Type B pancreatic cell (in vitro differentiated cells): Measurements from ENCODE around the gene GRIN2D. TPM values are rescaled to one million over a fixed set of nuclear protein-coding genes. Genes with fewer than 3 reads are reported as not detected.

Experiments
- DNase-seq: peaks from one replicate; pipeline ENCODE4 v3.0.0; 2021; ENCODE audit warnings: mixed read lengths; ENCODE audit not compliant: unreplicated experiment; ENCODE audit errors: extremely low spot score
- H3K27ac Mint-ChIP-seq: 2 replicates; pipeline ENCODE4 v1.8.0; 2021; ENCODE audit warnings: mild to moderate bottlenecking, mixed read lengths
- H3K27me3 Mint-ChIP-seq: 2 replicates; pipeline ENCODE4 v1.8.0; 2021; ENCODE audit warnings: mixed read lengths
- H3K36me3 Mint-ChIP-seq: 2 replicates; pipeline ENCODE4 v1.8.0; 2021; ENCODE audit warnings: mixed read lengths
- H3K4me1 Mint-ChIP-seq: one replicate; pipeline ENCODE4 v1.8.0; 2021; ENCODE audit warnings: mixed read lengths; ENCODE audit not compliant: unreplicated experiment
- H3K4me3 Mint-ChIP-seq: 2 replicates; pipeline ENCODE4 v1.8.0; 2021; ENCODE audit warnings: mild to moderate bottlenecking, mixed read lengths
- H3K9me3 Mint-ChIP-seq: 2 replicates; pipeline ENCODE4 v1.8.0; 2021; ENCODE audit warnings: mixed read lengths
- CTCF ChIP-seq: fragments of 200-600 bp; sonication (generic); conservative IDR thresholded peaks from 2 replicates; pipeline ENCODE4 v1.5.0; 2021; ENCODE audit warnings: antibody characterized with exemption, mild to moderate bottlenecking
- total RNA-seq: library from RNA; stranded (reverse); gene quantifications from 2 replicates; pipeline ENCODE4 v1.2.1, GENCODE V29; 2021; ENCODE audit warnings: low replicate concordance

GRIN2D gene
- total RNA-seq, 1 donor from 2014 or later = 0.58 TPM

- Mint-ChIP-seq H3K9me3 (no peaks in the 10 kb centered on the region), H3K27ac (no peak overlapping the region), H3K4me3 (peak overlapping the region; percentile 81), H3K27me3 (peaks cover 48% of the 10 kb centered on the region), H3K36me3 (peaks cover 4% of the 10 kb centered on the region), H3K4me1 (peaks cover 26% of the 10 kb centered on the region)
- peak; percentile 89 for DNase-seq
- TF ChIP-seq CTCF = no peak
Measured at GRCh38 chr19:48398375-48399235, 5.1 kb downstream of the GRIN2D start.

- Mint-ChIP-seq H3K36me3 (peaks cover 4% of the 10 kb centered on the region), H3K9me3 (no peaks in the 10 kb centered on the region), H3K4me3 (peak overlapping the region; percentile 88), H3K27me3 (peaks cover 34% of the 10 kb centered on the region), H3K27ac (peak overlapping the region; percentile 88), H3K4me1 (peaks cover 28% of the 10 kb centered on the region)
- TF ChIP-seq CTCF = no peak
- DNase-seq = no peak
Measured at GRCh38 chr19:48400018-48400742, 6.7 kb downstream of the GRIN2D start.

GRCh38 chr19:48401287-48401686, 7.8 kb downstream of the GRIN2D start:
- H3K36me3 Mint-ChIP-seq = peaks cover 4% of the 10 kb centered on the region

GRCh38 chr19:48403606-48404005, 10.1 kb downstream of the GRIN2D start:
- no peak for TF ChIP-seq CTCF
- Mint-ChIP-seq H3K4me3 (no peak overlapping the region), H3K4me1 (peaks cover 16% of the 10 kb centered on the region), H3K27ac (peak overlapping the region; percentile 44), H3K36me3 (no peaks in the 10 kb centered on the region), H3K9me3 (no peaks in the 10 kb centered on the region), H3K27me3 (peaks cover 18% of the 10 kb centered on the region)
- no peak for DNase-seq

More at GRCh38 chr19:48401287-48401686, 7.8 kb downstream of the GRIN2D start:
- Mint-ChIP-seq H3K4me3 (no peak overlapping the region), H3K27ac (no peak overlapping the region), H3K9me3 (no peaks in the 10 kb centered on the region), H3K4me1 (peaks cover 23% of the 10 kb centered on the region), H3K27me3 (peaks cover 26% of the 10 kb centered on the region)
- no peak for TF ChIP-seq CTCF
- no peak for DNase-seq

GRCh38 chr19:48405010-48405659, 11.7 kb downstream of the GRIN2D start:
- Mint-ChIP-seq H3K9me3 (no peaks in the 10 kb centered on the region), H3K36me3 (no peaks in the 10 kb centered on the region), H3K27me3 (peaks cover 16% of the 10 kb centered on the region), H3K27ac (no peak overlapping the region), H3K4me1 (peaks cover 16% of the 10 kb centered on the region), H3K4me3 (no peak overlapping the region)
- TF ChIP-seq CTCF = no peak
- no peak for DNase-seq
